Endothelial cell of umbilical vein (primary cell): ENCODE measurements around the gene GPR101. TPM values are rescaled to one million over a fixed set of nuclear protein-coding genes. Genes with fewer than 3 reads are reported as not detected.

Experiments used
- Bru-seq: library from RNA; stranded (reverse); fragments of 400-500 nt; gene quantifications from one replicate; lab custom pipeline; 2021; lab: Mats Ljungman, UMichigan
- BruChase-seq, 2 experiments: library from RNA; stranded (reverse); fragments of 400-500 nt; gene quantifications; one replicate each; lab custom pipeline; 2021; lab: Mats Ljungman, UMichigan
- BruUV-seq: library from RNA; stranded (reverse); fragments of 400-500 nt; replicated peaks from 2 replicates; lab custom pipeline; 2021; lab: Mats Ljungman, UMichigan
- CTCF ChIA-PET: fragments of 300-600, 350-600 bp; sonication (Branson Sonifier 250); formaldehyde crosslinking; loops from one replicate; lab custom pipeline; 2021; ENCODE audit warnings: antibody characterized with exemption, inconsistent platforms; lab: Charles Lee
- POLR2A ChIA-PET: fragments of 300-600, 350-600 bp; sonication (Branson Sonifier 250); formaldehyde crosslinking; loops from one replicate; lab custom pipeline; 2021; ENCODE audit warnings: antibody characterized with exemption, inconsistent platforms; lab: Charles Lee
- DNase-seq: peaks from one replicate; pipeline ENCODE4 v3.0.0-alpha.2; 2011; ENCODE audit warnings: low read depth, low spot score
- FAIRE-seq: peaks from 2 replicates; lab custom pipeline; 2011; peaks lifted over from hg19 to GRCh38; lab: Jason Lieb, UNC
- H2AFZ ChIP-seq: 2 replicates; pipeline ENCODE4 v1.6.0; 2012; ENCODE audit warnings: low read depth, low read length, control low read depth, inconsistent platforms
- H3K27ac ChIP-seq: 2 replicates; pipeline ENCODE4 v1.5.1; 2011; ENCODE audit warnings: low read depth, mild to moderate bottlenecking, control low read depth, low read length, moderate library complexity; ENCODE audit not compliant: insufficient read depth
- H3K27me3 ChIP-seq, 2 experiments: 2 replicates each; pipeline versions ENCODE4 v1.6.0 to v1.6.1; 2011; ENCODE audit warnings: low read length in 2 of 2, mixed read lengths in 1 of 2; ENCODE audit not compliant: control insufficient read depth in 2 of 2, insufficient read depth in 2 of 2
- H3K36me3 ChIP-seq, 2 experiments: 2 replicates in 1 of 2; 3 replicates in 1 of 2; pipeline ENCODE4 v1.5.1; 2011; ENCODE audit warnings: low read length in 2 of 2, mild to moderate bottlenecking in 1 of 2, moderate library complexity in 1 of 2; ENCODE audit not compliant: control insufficient read depth in 2 of 2, insufficient read depth in 2 of 2; ENCODE audit errors: extremely low read depth in 1 of 2
- H3K4me1 ChIP-seq: 3 replicates; pipeline ENCODE4 v1.5.1; 2011; ENCODE audit warnings: mild to moderate bottlenecking, low read length; ENCODE audit not compliant: control insufficient read depth, insufficient read depth; ENCODE audit errors: extremely low read depth
- H3K4me2 ChIP-seq: 2 replicates; pipeline ENCODE4 v1.6.1; 2011; ENCODE audit warnings: low read length, control low read depth, mixed read lengths; ENCODE audit not compliant: insufficient read depth
- H3K4me3 ChIP-seq, 3 experiments: fragments of 200-600 bp in 1 of 3; sonication (generic), shearing (Covaris generic) in 1 of 3; replicated peaks in 1 of 3; 2 replicates each; pipeline ENCODE4 v1.5.1; 2011 to 2016; ENCODE audit warnings: control low read depth in 3 of 3, low read length in 3 of 3, mild to moderate bottlenecking in 2 of 3, inconsistent platforms in 1 of 3, low read depth in 1 of 3, moderate library complexity in 1 of 3; ENCODE audit not compliant: insufficient read depth in 1 of 3
- H3K79me2 ChIP-seq: 2 replicates; pipeline ENCODE4 v1.6.0; 2012; ENCODE audit warnings: low read length, inconsistent platforms; ENCODE audit not compliant: control insufficient read depth, insufficient read depth
- H3K9ac ChIP-seq: replicated peaks from 2 replicates; pipeline ENCODE3; 2011; ENCODE audit warnings: low read length, control low read depth; ENCODE audit not compliant: insufficient read depth; ENCODE audit errors: extremely low read depth
- H3K9me1 ChIP-seq: replicated peaks from 3 replicates; pipeline ENCODE4 v1.6.0; 2011; ENCODE audit warnings: mild to moderate bottlenecking, low read length; ENCODE audit not compliant: control insufficient read depth, insufficient read depth; ENCODE audit errors: extremely low read depth
- H3K9me3 ChIP-seq: replicated peaks from 2 replicates; pipeline ENCODE4 v1.5.1; 2012; ENCODE audit warnings: low read length, inconsistent platforms; ENCODE audit not compliant: control insufficient read depth, insufficient read depth
- H4K20me1 ChIP-seq: replicated peaks from 2 replicates; pipeline ENCODE3; 2011; ENCODE audit warnings: mild to moderate bottlenecking, low read length; ENCODE audit not compliant: control insufficient read depth, insufficient read depth; ENCODE audit errors: extremely low read depth
- EZH2 ChIP-seq: IDR thresholded peaks from 2 replicates; pipeline ENCODE4 v1.6.1; 2012; ENCODE audit warnings: borderline replicate concordance, low read depth, mild to moderate bottlenecking, moderate library complexity, low read length, inconsistent platforms; ENCODE audit not compliant: severe bottlenecking
- dilution Hi-C: fragments of 300-500 bp; cut with MboI; formaldehyde crosslinking; loops from one replicate; pipeline ENCODE4 v1.15.0; 2019; ENCODE audit warnings: low sequenced_read_pairs; ENCODE audit not compliant: extremely low pct_ligation_motif_present
- intact Hi-C: fragments of 100-400 bp; cut with micrococcal nuclease; formaldehyde crosslinking; loops from one replicate; pipeline ENCODE4 v1.10.0; 2022
- long read RNA-seq: library from polyadenylated mRNA; stranded (forward); transcript quantifications from one replicate; pipeline ENCODE4 v2.0.0, GENCODE V29; 2021
- polyA minus RNA-seq, 3 experiments: library from RNA; depleted of rRNA, polyadenylated mRNA; stranded (reverse); fragments of >200 nt; gene quantifications; 1 replicate in 1 of 3; 2 replicates in 2 of 3; pipeline ENCODE4 v1.2.3, GENCODE V29; 2011
- polyA plus RNA-seq, 4 experiments: library from polyadenylated mRNA; depleted of rRNA in 3 of 4; stranded (reverse) in 3 of 4; unstranded in 1 of 4; fragments of >200 nt; gene quantifications; 2 replicates each; pipeline versions ENCODE4 v1.2.1 to v1.2.3, GENCODE V29; 2011 to 2012; ENCODE audit warnings: missing spikeins in 1 of 4
- total RNA-seq: library from RNA; stranded (reverse); gene quantifications from 2 replicates; pipeline ENCODE4 v1.2.3, GENCODE V29; 2021
- TF ChIP-seq, protein P1 (sequence below): IDR thresholded peaks from 2 replicates; pipeline ENCODE4 v1.6.1; 2011; ENCODE audit not compliant: insufficient read depth, insufficient read length

Gene GPR101, protein sequence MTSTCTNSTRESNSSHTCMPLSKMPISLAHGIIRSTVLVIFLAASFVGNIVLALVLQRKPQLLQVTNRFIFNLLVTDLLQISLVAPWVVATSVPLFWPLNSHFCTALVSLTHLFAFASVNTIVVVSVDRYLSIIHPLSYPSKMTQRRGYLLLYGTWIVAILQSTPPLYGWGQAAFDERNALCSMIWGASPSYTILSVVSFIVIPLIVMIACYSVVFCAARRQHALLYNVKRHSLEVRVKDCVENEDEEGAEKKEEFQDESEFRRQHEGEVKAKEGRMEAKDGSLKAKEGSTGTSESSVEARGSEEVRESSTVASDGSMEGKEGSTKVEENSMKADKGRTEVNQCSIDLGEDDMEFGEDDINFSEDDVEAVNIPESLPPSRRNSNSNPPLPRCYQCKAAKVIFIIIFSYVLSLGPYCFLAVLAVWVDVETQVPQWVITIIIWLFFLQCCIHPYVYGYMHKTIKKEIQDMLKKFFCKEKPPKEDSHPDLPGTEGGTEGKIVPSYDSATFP
- total RNA-seq (not detected in 2 replicates), polyA plus RNA-seq (not detected in 2 replicates), polyA minus RNA-seq (not detected in 2 replicates), Bru-seq, nascent RNA (not detected), BruChase-seq, experiment 1, labeled RNA remaining after a 6-hour chase (not detected), BruChase-seq, experiment 2, labeled RNA remaining after a 2-hour chase (not detected)
- not detected in 2 replicates for polyA plus RNA-seq (2011; cell fraction: cytosol; rRNA removed)
- not detected in 2 replicates for polyA plus RNA-seq (2011; cell fraction: nucleus; rRNA removed)
- not detected in 2 replicates for polyA plus RNA-seq (2012)
- not detected for polyA minus RNA-seq (2011; cell fraction: cytosol; rRNA and poly(A)+ RNA removed)
- polyA minus RNA-seq (2011; cell fraction: nucleus; rRNA and poly(A)+ RNA removed) = not detected in 2 replicates
- long read RNA-seq = 0 reads

DNA sequence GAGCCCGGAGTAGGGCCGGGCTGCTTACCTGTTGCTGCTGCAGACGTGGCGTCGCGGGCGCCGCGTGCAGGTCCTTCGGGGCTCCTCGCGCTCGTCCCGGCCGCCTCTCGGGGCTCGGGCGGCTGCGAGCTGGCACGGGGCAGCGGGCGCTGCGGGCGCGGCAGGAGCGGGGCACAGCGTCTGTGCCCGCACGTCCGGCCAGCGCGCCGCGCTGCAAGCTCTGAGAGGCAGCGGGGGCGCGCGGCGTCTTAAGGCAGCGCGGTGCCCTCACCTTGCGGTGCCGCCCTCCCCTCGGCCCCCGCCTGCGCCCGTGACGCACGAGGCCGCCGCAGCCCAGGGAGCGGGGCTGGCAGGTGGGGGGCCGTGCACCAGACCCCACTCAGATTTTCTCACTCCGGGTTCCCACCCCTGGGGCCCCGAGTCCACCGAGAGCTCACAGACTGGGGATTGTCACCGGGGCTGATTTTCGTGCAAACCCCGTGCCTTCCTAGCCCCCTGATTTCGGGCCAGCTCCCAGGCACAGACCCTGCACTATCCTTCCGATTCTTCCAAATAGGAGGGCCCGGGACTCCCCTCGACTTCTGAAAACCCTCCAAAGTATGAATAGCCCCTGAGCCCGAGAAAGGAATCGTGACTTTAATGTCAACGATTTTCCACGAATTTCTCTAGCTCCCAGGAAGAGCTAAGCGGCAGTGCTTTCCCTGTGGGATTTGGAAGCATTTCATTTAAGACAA lies at the start of gene GPR101:
Gene GPR101 (minus strand): TSS at position 222 of the 734 bp plus-strand sequence. CDS start 2,321 bp downstream, outside the sequence.
- H3K4me1 ChIP-seq = peaks cover 5% of the 10 kb centered on the region
- no peaks in the 10 kb centered on the region for H3K36me3 ChIP-seq
- H2AFZ ChIP-seq = no peak within 1 kb of the TSS
- no peak within 1 kb of the TSS for H3K9ac ChIP-seq
- ChIA-PET CTCF (interaction anchor here (1.1 kb wide), 2 partner anchors 17 to 19 kb away, joined by 3 read pairs; no protein-coding TSS in a partner anchor), POLR2A (no interaction called here)
- H3K27me3 ChIP-seq = peaks cover 31 to 42% of the 10 kb centered on the region in 2 experiments
- intact Hi-C loops (no loop called here), dilution Hi-C loops (no loop called here)
- DNase-seq (no peak), FAIRE-seq (no peak)
- no peak within 1 kb of the TSS for H3K4me3 ChIP-seq
- peak; percentile 68 for TF ChIP-seq EZH2
- TF ChIP-seq, protein P1, sequence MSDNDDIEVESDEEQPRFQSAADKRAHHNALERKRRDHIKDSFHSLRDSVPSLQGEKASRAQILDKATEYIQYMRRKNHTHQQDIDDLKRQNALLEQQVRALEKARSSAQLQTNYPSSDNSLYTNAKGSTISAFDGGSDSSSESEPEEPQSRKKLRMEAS = no peak
- no peaks in the 10 kb centered on the region for H4K20me1 ChIP-seq
- BruUV-seq = no TSS peak
- no peaks in the 10 kb centered on the region for H3K9me1 ChIP-seq
- no peak within 1 kb of the TSS for H3K4me2 ChIP-seq
- no peaks in the 10 kb centered on the region for H3K79me2 ChIP-seq
- H3K9me3 ChIP-seq = no peaks in the 10 kb centered on the region
- H3K27ac ChIP-seq = no peak within 1 kb of the TSS
